ENCODE results near the gene ZNF532.

ZNF532 gene

DNA sequence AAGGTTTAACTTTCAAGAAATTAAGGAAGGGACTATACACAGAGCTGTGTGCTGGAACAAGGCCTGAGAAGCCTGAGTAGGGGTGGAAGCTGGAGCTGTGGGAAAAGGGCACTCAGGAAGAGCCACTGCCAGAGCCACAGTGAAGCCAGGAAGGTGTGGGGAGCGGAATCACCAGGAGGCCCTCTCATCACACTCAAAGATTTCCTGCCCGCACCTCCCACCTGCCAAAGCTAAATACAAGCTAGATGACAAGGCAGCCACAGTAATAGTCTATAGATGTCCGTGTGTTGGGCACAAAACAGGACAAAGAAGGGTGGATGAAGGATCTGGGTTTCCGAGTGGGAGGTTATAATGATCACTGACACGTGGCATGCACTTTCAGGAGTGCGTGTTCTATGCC lies 126.0 kb downstream of the ZNF532 start:
- H3K4me3 ChIP-seq (ENCODE audit: low read length) = no peak overlapping the region
- H3K36me3 ChIP-seq (replicated peaks; ENCODE audit: insufficient read depth, low read length) = no peaks in the 10 kb centered on the region
- H3K4me1 ChIP-seq (ENCODE audit: low read length) = peaks cover 29% of the 10 kb centered on the region
- H3K9ac ChIP-seq (ENCODE audit: low read length) = no peak overlapping the region
- H3F3A ChIP-seq (ENCODE audit: insufficient read depth, low read length) = no peaks in the 10 kb centered on the region
- no peak for TF ChIP-seq EZH2 (optimal IDR thresholded peaks at IDR 0.05; ENCODE audit: low read depth, low read length)
- TF ChIP-seq, protein P1, sequence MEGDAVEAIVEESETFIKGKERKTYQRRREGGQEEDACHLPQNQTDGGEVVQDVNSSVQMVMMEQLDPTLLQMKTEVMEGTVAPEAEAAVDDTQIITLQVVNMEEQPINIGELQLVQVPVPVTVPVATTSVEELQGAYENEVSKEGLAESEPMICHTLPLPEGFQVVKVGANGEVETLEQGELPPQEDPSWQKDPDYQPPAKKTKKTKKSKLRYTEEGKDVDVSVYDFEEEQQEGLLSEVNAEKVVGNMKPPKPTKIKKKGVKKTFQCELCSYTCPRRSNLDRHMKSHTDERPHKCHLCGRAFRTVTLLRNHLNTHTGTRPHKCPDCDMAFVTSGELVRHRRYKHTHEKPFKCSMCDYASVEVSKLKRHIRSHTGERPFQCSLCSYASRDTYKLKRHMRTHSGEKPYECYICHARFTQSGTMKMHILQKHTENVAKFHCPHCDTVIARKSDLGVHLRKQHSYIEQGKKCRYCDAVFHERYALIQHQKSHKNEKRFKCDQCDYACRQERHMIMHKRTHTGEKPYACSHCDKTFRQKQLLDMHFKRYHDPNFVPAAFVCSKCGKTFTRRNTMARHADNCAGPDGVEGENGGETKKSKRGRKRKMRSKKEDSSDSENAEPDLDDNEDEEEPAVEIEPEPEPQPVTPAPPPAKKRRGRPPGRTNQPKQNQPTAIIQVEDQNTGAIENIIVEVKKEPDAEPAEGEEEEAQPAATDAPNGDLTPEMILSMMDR (IDR thresholded peaks at IDR 0.05; ENCODE audit: low read length) = no peak
- TF ChIP-seq EZH2phosphoT487 (IDR thresholded peaks at IDR 0.05; ENCODE audit: low read length) = no peak
- no peaks in the 10 kb centered on the region for H4K20me1 ChIP-seq (ENCODE audit: insufficient read depth, low read length)
- H3K27me3 ChIP-seq (replicated peaks; ENCODE audit: insufficient read depth, low read length) = no peaks in the 10 kb centered on the region
- no peaks in the 10 kb centered on the region for H3K9me2 ChIP-seq (replicated peaks; ENCODE audit: insufficient read depth, low read length)
- no peaks in the 10 kb centered on the region for H3K79me2 ChIP-seq (ENCODE audit: low read length)
- DNase-seq = no peak
- H3K9me3 ChIP-seq (replicated peaks; ENCODE audit: insufficient read depth, low read length) = no peaks in the 10 kb centered on the region
- H3K4me2 ChIP-seq (ENCODE audit: low read depth, low read length) = no peak overlapping the region
- no peak overlapping the region for H3K27ac ChIP-seq (ENCODE audit: low read length)
- no peak overlapping the region for H2AFZ ChIP-seq (ENCODE audit: low read length)

DNA sequence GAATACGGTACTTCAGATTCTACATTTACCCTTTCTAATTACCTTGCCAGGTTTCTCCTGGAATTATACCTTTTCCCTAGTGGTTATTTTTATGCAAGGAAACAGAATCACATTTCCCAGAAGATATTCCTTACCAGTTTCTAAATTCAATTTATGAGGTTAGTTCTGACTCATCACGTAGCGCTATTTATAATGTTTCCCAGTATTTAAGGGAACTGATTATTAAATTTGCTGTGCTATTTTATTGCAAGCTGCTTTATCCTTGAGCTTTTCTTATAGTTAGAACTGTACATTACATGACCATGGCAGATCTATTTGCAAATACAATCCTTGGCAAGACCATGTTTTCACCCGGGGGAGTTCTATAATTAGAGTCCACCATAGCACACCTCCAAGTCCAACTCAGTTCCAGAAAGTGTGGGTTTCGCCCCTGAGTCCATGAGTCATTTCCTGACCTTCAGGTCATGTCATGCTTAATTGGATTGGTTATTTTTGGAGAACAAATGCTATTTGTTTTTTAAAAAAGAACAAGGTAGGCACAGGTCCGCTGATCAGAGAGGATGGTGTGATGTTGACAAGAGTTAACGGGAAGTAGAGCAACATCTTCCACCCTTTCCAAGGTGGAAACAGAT lies 126.6 kb downstream of the ZNF532 start:
- no peak overlapping the region for H3K9ac ChIP-seq (ENCODE audit: low read length)

DNA sequence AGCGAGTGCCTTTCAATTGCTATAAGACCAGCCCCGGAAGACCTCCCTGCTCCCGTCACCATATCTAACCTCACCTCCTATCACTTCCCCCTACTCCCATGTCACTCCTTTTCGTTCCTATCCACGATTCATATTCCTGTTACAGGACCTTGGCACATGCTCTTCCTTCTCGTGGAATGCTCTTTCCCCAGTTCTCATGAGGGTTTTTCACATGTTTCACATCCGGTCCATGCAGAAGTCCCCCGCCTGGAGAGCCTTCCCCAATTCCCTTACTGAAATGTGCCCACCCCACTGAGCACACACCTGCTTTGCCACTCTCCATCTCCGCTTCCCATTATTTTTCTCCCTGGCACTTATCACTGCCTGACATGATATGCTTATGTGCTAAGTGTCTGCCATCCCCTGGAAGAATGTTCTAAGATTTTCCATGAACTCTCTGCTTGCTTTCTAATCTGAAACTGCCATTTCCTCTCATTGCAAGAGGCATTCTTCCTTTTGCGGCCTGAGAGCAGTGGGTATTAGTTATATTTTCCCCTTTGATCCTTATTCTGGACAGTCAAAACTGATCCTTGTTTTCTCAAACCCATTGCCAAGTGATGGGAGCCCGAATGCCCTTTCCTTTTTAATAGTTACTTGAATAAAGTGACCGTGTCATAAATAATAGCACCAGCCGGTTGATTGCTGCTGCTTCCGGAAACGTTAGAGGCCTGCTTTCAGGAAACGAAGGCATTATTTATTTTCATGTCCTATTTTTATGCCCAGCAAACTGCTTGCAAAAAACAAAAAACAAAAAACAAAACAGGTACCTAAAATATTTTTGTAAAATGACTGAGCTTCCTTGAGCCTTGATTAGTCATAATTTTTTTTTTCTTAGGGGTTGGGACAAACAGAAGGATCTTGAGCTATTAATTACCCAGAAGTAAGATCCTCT lies 127.9 kb downstream of the ZNF532 start:
- H3K9me2 ChIP-seq (replicated peaks; ENCODE audit: insufficient read depth, low read length) = no peaks in the 10 kb centered on the region
- peak overlapping the region; percentile 16; the same call in 1 of the 2 replicates for H3K27ac ChIP-seq (ENCODE audit: low read length)
- peak overlapping the region; percentile 15 for H2AFZ ChIP-seq (ENCODE audit: low read length)
- H3K9ac ChIP-seq (ENCODE audit: low read length) = no peak overlapping the region
- H4K20me1 ChIP-seq (ENCODE audit: insufficient read depth, low read length) = no peaks in the 10 kb centered on the region
- H3K4me3 ChIP-seq (ENCODE audit: low read length) = no peak overlapping the region; the same call in 1 of the 2 replicates
- DNase-seq = no peak
- no peaks in the 10 kb centered on the region for H3K9me3 ChIP-seq (replicated peaks; ENCODE audit: insufficient read depth, low read length)
- peak overlapping the region; percentile 23; the same call in 1 of the 2 replicates for H3K4me2 ChIP-seq (ENCODE audit: low read depth, low read length)
- no peaks in the 10 kb centered on the region for H3K79me2 ChIP-seq (ENCODE audit: low read length)
- TF ChIP-seq EZH2 (optimal IDR thresholded peaks at IDR 0.05; ENCODE audit: low read depth, low read length) (no peak), EZH2phosphoT487 (IDR thresholded peaks at IDR 0.05; ENCODE audit: low read length) (no peak)
- TF ChIP-seq, protein P1 (IDR thresholded peaks at IDR 0.05; ENCODE audit: low read length) = no peak
- H3K4me1 ChIP-seq (ENCODE audit: low read length) = peaks cover 29% of the 10 kb centered on the region
- no peaks in the 10 kb centered on the region for H3F3A ChIP-seq (ENCODE audit: insufficient read depth, low read length)
- H3K27me3 ChIP-seq (replicated peaks; ENCODE audit: insufficient read depth, low read length) = no peaks in the 10 kb centered on the region
- no peaks in the 10 kb centered on the region for H3K36me3 ChIP-seq (replicated peaks; ENCODE audit: insufficient read depth, low read length)

More for the DNA sequence above, 126.6 kb downstream of the ZNF532 start:
- DNase-seq = peak; percentile 27
- TF ChIP-seq, protein P1 (IDR thresholded peaks at IDR 0.05; ENCODE audit: low read length) = no peak
- TF ChIP-seq EZH2 (optimal IDR thresholded peaks at IDR 0.05; ENCODE audit: low read depth, low read length) = no peak
- no peaks in the 10 kb centered on the region for H3K9me2 ChIP-seq (replicated peaks; ENCODE audit: insufficient read depth, low read length)
- H3F3A ChIP-seq (ENCODE audit: insufficient read depth, low read length) = no peaks in the 10 kb centered on the region
- H3K79me2 ChIP-seq (ENCODE audit: low read length) = no peaks in the 10 kb centered on the region
- H3K27me3 ChIP-seq (replicated peaks; ENCODE audit: insufficient read depth, low read length) = no peaks in the 10 kb centered on the region
- H3K4me1 ChIP-seq (ENCODE audit: low read length) = peaks cover 29% of the 10 kb centered on the region
- no peaks in the 10 kb centered on the region for H3K9me3 ChIP-seq (replicated peaks; ENCODE audit: insufficient read depth, low read length)
- H3K4me3 ChIP-seq (ENCODE audit: low read length) = no peak overlapping the region
- H2AFZ ChIP-seq (ENCODE audit: low read length) = no peak overlapping the region
- H3K4me2 ChIP-seq (ENCODE audit: low read depth, low read length) = 0 out of 2 replicates have a peak overlapping the region, but pooled peaks have one; percentile 2
- H4K20me1 ChIP-seq (ENCODE audit: insufficient read depth, low read length) = no peaks in the 10 kb centered on the region
- H3K36me3 ChIP-seq (replicated peaks; ENCODE audit: insufficient read depth, low read length) = no peaks in the 10 kb centered on the region
- H3K27ac ChIP-seq (ENCODE audit: low read length) = no peak overlapping the region
